K562 (cell line): ENCODE data around the gene CNOT10. TPM values are rescaled to one million over a fixed set of nuclear protein-coding genes. Genes with fewer than 3 reads are reported as not detected.
A peak's percentile ranks its signal among the peaks of the same experiment; 100 is the strongest.

Experiments used
- BCOR ChIP-seq: fragments of 450-650 bp; IDR thresholded peaks from 2 replicates; pipeline ENCODE4 v1.6.1; 2016
- BRCA1 ChIP-seq, 2 experiments: fragments of 450-650 bp in 1 of 2; sonication (generic) in 1 of 2; formaldehyde crosslinking in 1 of 2; IDR thresholded peaks; 2 replicates each; pipeline versions ENCODE4 v1.5.0 to v1.6.1; 2017 to 2020; ENCODE audit warnings: mild to moderate bottlenecking in 1 of 2, missing genetic modification reagents in 1 of 2
- EHMT2 ChIP-seq: fragments of 450-650 bp; IDR thresholded peaks from 2 replicates; pipeline ENCODE4 v1.6.1; 2018; ENCODE audit warnings: antibody characterized with exemption
- FUS ChIP-seq: fragments of 200-400 bp; formaldehyde crosslinking; optimal IDR thresholded peaks from 2 replicates; pipeline ENCODE3; 2017; ENCODE audit warnings: low read depth, low read length
- MCM2 ChIP-seq: fragments of 450-650 bp; IDR thresholded peaks from 2 replicates; pipeline ENCODE4 v1.6.1; 2017; ENCODE audit warnings: low read depth, mild to moderate bottlenecking
- MCM7 ChIP-seq, 2 experiments: fragments of 450-650 bp; IDR thresholded peaks; 2 replicates each; pipeline ENCODE4 v1.6.1; 2016 to 2018
- NFIX ChIP-seq: fragments of 250-450 bp; sonication (Bioruptor Pico); IDR thresholded peaks from 2 replicates; pipeline ENCODE4 v1.4.0; 2020; ENCODE audit warnings: low read depth, mild to moderate bottlenecking, moderate library complexity
- NONO ChIP-seq, 2 experiments: fragments of 200-400 bp in 1 of 2; fragments of 450-650 bp in 1 of 2; formaldehyde crosslinking in 1 of 2; IDR thresholded peaks; 2 replicates each; pipeline ENCODE4 v1.6.1; 2017; ENCODE audit warnings: low read depth in 2 of 2, mild to moderate bottlenecking in 2 of 2, moderate library complexity in 2 of 2, low read length in 1 of 2
- NR4A1 ChIP-seq, 2 experiments: fragments of 250-450 bp in 1 of 2; fragments of 450-650 bp in 1 of 2; sonication (Bioruptor Pico) in 1 of 2; IDR thresholded peaks; 2 replicates each; pipeline versions ENCODE4 v1.4.0 to v1.6.1; 2016 to 2020; ENCODE audit warnings: mild to moderate bottlenecking in 2 of 2, missing compliant biosample characterization in 1 of 2, missing genetic modification characterization in 1 of 2, moderate library complexity in 1 of 2
- POLR2A ChIP-seq: fragments of 450-650 bp; conservative IDR thresholded peaks from 2 replicates; pipeline ENCODE4 v1.6.1; 2016
- PTBP1 ChIP-seq: fragments of 200-400 bp; formaldehyde crosslinking; IDR thresholded peaks from 2 replicates; pipeline ENCODE4 v1.6.1; 2017; ENCODE audit warnings: low read depth, low read length
- RBM39 ChIP-seq: fragments of 200-400 bp; formaldehyde crosslinking; optimal IDR thresholded peaks from 2 replicates; pipeline ENCODE3; 2018; ENCODE audit warnings: low read depth, low read length
- SMAD3 ChIP-seq: fragments of 450-650 bp; formaldehyde crosslinking; conservative IDR thresholded peaks from 2 replicates; pipeline ENCODE4 v1.4.0; 2020; ENCODE audit warnings: mild to moderate bottlenecking
- SPI1 ChIP-seq: IDR thresholded peaks from 2 replicates; pipeline ENCODE4 v1.6.1; 2011; ENCODE audit warnings: low read depth, low read length, control low read depth, borderline replicate concordance
- SREBF1 ChIP-seq: fragments of 150-350 bp; IDR thresholded peaks from 2 replicates; pipeline ENCODE4 v1.6.1; 2014; ENCODE audit warnings: antibody characterized with exemption, low read depth, low read length, borderline replicate concordance
- XRCC5 ChIP-seq: fragments of 200-400 bp; formaldehyde crosslinking; IDR thresholded peaks from 2 replicates; pipeline ENCODE4 v1.6.1; 2017; ENCODE audit warnings: low read depth, mild to moderate bottlenecking, low read length
- ZNF121 ChIP-seq: sonication (generic); formaldehyde crosslinking; conservative IDR thresholded peaks from 2 replicates; pipeline ENCODE4 v1.8.0; 2022; ENCODE audit warnings: missing genetic modification reagents
- ZNF124 ChIP-seq: sonication (generic); formaldehyde crosslinking; IDR thresholded peaks from 2 replicates; pipeline ENCODE4 v1.8.1; 2022; ENCODE audit warnings: missing genetic modification reagents
- ZNF134 ChIP-seq: fragments of 250-450 bp; sonication (Bioruptor Pico); conservative IDR thresholded peaks from 2 replicates; pipeline ENCODE4 v1.4.0; 2020
- ZNF217 ChIP-seq: sonication (generic); formaldehyde crosslinking; IDR thresholded peaks from 2 replicates; pipeline ENCODE4 v1.8.0; 2022; ENCODE audit warnings: mild to moderate bottlenecking, missing genetic modification reagents
- ZNF354B ChIP-seq: fragments of 250-450 bp; sonication (Bioruptor Pico); IDR thresholded peaks from 2 replicates; pipeline ENCODE4 v1.4.0; 2020
- ZNF518B ChIP-seq: fragments of 250-450 bp; sonication (Bioruptor Pico); IDR thresholded peaks from 2 replicates; pipeline ENCODE4 v1.5.0; 2021; ENCODE audit warnings: mild to moderate bottlenecking, moderate library complexity
- ZNF707 ChIP-seq: fragments of 250-450 bp; sonication (Bioruptor Pico); conservative IDR thresholded peaks from 2 replicates; pipeline ENCODE4 v1.8.0; 2022; ENCODE audit warnings: inconsistent platforms, mild to moderate bottlenecking, moderate library complexity
- polyA plus RNA-seq, 8 experiments: library from polyadenylated mRNA; depleted of rRNA in 4 of 8; stranded (reverse) in 5 of 8; unstranded in 3 of 8; fragments of >200 nt; fragmentation: Nextera tagmentation in 2 of 8; fragmentation: Illumina TruSeq in 1 of 8; extraction: Ambion mirVana in 2 of 8; extraction: Trizol in 1 of 8; gene quantifications; 2 replicates each; pipeline versions ENCODE4 v1.2.1 to v1.2.3, GENCODE V29; 2011 to 2014; ENCODE audit warnings: inconsistent platforms in 1 of 8, missing spikeins in 1 of 8
- total RNA-seq, 7 experiments: library from RNA; depleted of rRNA in 6 of 7; stranded (reverse); fragments of >200 nt in 6 of 7; fragmentation: Illumina TruSeq in 2 of 7; extraction: Trizol in 2 of 7; gene quantifications; 2 replicates each; pipeline versions ENCODE4 v1.2.1 to v1.2.3, GENCODE V29; 2011 to 2021; ENCODE audit warnings: low replicate concordance in 1 of 7
- TF ChIP-seq, protein P1 (sequence below): fragments of 200-800 bp; sonication (Bioruptor generic); IDR thresholded peaks from 2 replicates; pipeline ENCODE4 v1.6.1; 2017; ENCODE audit warnings: missing genetic modification characterization, missing compliant biosample characterization

Gene CNOT10
- total and polyA plus RNA-seq, 9 of the 15 experiments (the other 6 are each of a cell fraction or from before 2014, with no cell fraction given): 35.7 to 114 (median 81.9) TPM

DNA sequence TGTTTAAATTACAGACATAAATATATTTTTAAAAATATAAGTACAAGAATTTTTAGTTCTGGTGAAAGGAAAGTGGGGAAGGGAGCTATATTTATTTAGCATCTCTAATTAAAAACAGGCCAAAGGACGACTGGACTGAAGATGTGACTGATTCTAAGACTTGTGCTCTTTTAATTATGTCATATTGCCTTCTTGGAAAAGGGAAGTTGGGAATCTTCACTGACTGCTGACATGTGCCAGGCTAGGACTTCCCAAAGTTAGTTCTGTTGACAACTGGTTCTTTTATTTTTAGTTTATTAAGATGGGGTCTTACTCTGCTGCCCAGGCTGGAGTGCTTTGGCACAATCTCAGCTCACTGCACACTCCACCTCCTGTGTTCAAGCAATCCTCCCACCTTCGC lies 13.5 kb downstream of the CNOT10 start (continued):
- TF ChIP-seq MCM2 (no peak), XRCC5 (no peak), ZNF134 (no peak), NR4A1 (CRISPR knock-in tag; IDR thresholded peaks at IDR 0.05) (no peak), NR4A1 (tag; IDR thresholded peaks at IDR 0.05) (0 out of 2 replicates have a peak, but pooled peaks have one; percentile 47), ZNF121 (peak; percentile 56), NONO (IDR thresholded peaks at IDR 0.05; ENCODE audit: low read depth in 2 of 2, low read length in 1 of 2) (no peak), RBM39 (no peak), MCM7 (IDR thresholded peaks at IDR 0.05) (no peak), FUS (no peak), ZNF217 (CRISPR knock-in tag) (no peak), SPI1 (peak; percentile 20; the same call in 1 of the 2 replicates), POLR2A (no peak), ZNF124 (CRISPR knock-in tag) (no peak), NFIX (CRISPR knock-in tag) (no peak), SMAD3 (CRISPR knock-in tag) (no peak), SREBF1 (no peak), BCOR (0 out of 2 replicates have a peak, but pooled peaks have one; percentile 33), ZNF518B (CRISPR knock-in tag) (no peak), PTBP1 (no peak), ZNF354B (CRISPR knock-in tag) (no peak), ZNF707 (CRISPR knock-in tag) (no peak), EHMT2 (no peak), BRCA1 (IDR thresholded peaks at IDR 0.05) (no peak), BRCA1 (CRISPR knock-in tag; IDR thresholded peaks at IDR 0.05) (no peak)
- TF ChIP-seq, protein P1, sequence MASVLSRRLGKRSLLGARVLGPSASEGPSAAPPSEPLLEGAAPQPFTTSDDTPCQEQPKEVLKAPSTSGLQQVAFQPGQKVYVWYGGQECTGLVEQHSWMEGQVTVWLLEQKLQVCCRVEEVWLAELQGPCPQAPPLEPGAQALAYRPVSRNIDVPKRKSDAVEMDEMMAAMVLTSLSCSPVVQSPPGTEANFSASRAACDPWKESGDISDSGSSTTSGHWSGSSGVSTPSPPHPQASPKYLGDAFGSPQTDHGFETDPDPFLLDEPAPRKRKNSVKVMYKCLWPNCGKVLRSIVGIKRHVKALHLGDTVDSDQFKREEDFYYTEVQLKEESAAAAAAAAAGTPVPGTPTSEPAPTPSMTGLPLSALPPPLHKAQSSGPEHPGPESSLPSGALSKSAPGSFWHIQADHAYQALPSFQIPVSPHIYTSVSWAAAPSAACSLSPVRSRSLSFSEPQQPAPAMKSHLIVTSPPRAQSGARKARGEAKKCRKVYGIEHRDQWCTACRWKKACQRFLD (CRISPR knock-in tag): no peak
